Right kidney (tissue), 1 donor: Measurements from ENCODE around the gene APBB1.

Experiments used
- DNase-seq: peaks from one replicate; pipeline ENCODE4 v3.0.0-alpha.2; 2016

The APBB1 gene

DNA sequence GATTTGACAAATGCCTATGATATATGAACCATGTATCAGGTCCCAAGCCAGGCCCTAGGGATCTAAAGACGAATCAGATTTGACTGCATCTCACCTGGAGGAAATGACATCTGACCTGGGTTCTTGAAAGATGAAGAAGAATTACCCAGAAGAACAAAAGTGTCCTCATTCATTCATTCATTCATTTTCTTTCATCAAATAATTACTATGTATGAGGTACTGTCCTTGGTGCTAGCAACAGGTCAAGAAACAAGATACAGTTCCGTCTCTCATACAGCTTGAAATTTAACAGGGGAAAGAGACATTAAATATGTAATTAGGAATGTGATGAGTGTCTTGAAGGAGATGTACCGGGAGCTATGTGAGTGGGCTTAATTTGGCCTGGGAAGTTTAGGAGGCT is 1.8 kb upstream of the APBB1 start:
- no peak for DNase-seq

DNA sequence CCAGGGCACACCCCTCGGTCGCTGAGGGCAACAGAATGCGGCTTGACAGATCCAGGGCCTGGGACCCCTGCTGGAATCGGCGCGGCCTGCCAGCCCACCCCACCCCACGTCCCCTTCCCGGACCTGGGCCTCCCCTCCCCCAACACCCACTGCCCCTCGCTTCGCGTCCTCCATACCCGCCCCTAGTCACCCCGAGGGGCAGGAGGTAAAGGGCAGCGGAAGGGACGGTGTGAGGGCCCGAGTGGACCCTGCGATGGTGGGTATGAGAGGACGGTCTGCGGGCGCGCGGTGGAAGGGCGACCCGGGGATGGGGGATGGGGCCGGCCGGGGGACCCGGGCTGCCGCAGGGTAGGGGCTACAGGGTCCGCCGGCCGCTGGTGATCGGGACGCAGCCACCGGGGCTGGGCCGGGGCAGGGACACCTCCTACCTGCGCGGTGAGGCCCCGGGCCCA is 311 bp downstream of the APBB1 start:
- DNase-seq: no peak

DNA sequence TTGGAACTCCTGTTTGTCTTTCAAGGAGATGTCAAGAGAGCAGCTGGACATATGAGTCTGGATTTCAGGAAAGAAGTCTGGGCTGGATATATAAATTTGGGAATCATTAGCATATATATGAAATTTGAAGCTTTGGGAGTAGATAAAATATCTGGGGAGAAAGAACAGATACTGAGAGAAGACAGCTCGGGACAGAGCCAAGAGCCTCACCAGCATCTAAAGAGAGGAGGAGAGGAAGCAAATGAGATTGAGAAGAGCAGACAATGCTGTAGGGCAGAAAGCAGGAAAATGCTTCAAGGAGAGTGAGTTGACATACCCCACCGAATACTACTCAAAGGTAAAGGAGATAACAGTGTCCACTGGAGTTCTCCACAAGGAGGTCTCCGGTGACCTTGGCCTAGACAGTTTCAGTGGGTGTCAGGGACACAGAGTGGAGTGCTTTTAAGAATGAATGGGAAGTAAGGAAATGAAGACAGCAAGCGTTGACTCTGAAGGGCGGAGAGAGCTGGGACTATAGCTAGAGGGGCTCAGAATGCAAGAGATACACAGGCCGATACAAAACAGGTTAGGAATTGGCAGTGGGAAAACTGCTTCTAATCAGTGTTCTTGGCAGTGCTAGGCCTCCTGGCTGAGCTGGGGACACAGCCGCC is 862 bp downstream of the APBB1 start:
- peak; percentile 48 for DNase-seq

DNA sequence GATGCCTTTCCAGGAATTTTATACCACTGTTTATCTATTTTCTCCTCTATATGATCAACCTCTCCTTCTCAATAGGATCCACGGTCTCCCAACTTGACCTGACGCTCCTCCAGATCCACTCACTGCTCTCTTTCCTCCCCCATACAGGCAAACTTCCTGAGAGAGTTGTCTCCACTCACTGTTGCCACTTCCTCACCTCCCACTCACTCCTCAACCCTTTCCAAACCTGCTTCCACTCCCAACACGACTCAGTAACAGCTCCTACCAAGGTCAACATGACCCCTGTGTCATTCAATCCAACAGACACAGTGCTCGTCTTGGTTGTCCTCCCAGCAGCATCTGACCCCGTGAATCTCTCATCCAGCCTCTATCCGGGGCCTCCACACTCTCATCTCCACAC is 3.1 kb downstream of the APBB1 start:
- DNase-seq: no peak

DNA sequence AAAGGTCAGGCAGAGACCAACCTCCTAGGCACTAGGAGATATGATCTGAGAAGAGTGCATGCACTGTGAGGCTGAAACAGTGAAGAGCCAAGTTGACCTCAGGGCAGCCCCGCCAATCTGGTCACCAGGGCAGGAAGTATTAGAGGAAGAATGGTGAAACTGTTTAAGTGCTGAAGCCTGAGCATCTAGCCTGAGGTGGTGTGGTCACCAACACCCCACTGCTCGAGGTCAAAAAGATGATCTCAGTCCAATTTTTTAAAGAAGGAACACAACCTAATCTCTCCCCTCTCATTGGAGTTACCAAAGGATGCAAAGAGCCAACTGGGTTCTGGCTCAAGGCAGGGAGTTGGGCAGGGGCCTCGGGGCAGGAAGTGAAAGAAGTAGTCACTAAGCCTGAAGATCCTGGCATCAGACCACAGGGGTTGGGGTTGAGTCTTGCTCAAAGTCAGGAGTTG is 4.0 kb downstream of the APBB1 start:
- no peak for DNase-seq

DNA sequence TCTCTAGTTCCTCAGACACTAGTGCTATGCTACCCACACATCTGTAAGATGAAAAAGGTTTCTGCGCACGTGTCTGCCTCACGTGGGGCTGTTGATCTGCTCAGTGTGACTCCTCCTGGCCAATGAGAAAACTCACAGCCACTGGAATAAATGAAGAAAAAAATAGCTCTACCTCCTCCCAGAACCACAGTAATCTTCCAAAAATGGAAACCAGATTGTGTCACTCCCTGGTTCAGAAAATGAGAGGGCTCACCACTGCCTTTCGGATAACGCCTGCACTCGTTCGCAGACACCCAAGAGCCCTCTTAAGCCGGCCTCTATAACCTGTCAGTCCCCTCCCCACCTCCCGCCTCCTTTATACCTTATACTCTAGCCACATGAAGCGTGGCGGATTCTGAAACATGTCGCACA is 5.1 kb downstream of the APBB1 start:
- no peak for DNase-seq

DNA sequence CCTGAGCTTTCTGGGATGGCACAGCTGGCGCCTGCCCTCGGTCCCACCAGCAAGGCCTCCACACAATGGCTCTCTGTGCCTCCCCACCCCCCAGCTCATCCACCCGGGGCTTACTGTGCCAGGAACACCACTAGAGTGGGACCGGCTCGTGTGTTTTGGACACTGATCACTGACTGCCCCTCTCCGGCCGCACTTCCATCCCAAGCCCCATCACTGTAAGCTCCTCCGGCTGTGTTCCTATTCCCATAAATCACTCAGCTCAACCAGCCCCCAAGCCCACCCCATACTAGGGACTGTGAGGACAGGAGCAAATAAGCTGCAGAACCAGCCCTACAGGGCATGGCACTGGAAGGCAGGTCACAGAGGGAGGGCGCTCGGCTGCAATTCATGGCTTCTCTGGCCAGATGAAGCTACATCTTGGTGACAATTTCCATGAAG is 7.3 kb downstream of the APBB1 start:
- DNase-seq: no peak

DNA sequence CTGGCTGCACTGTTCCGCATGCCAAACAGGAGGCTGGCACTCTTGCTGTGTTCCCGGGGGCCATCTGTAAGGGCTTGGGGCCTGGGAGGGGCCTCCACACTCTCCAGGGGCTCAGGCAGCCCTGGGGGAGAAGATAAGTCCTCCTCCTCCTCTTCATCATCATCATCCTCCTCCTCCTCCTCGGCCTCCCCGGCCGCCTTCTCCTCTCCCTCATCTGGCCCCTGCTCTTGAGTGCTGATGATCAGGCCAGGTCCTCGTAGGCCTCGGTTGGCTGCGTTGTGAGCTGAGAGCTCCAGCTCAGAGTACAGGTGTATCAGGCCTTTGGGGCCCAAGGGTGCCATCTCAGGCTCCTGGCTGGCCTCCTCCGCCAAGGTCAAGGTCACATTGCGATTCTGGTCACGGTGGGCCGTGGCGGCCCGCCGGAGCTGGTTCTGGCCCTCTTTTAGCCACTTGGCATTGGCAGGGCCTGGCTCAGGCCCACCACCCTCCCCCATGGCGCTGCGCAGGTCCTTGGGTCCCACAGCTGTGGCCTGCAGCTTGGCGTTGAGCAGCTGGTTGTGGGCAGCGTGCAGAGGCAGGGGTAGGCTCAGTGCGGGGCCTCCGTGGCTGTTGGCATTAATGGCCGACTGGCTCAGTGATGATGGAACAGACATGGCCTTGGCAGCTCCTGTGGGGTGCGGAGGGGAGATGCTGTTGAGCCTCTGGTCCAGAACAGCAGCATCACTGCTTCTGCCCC is 8.0 kb downstream of the APBB1 start:
- DNase-seq: no peak

DNA sequence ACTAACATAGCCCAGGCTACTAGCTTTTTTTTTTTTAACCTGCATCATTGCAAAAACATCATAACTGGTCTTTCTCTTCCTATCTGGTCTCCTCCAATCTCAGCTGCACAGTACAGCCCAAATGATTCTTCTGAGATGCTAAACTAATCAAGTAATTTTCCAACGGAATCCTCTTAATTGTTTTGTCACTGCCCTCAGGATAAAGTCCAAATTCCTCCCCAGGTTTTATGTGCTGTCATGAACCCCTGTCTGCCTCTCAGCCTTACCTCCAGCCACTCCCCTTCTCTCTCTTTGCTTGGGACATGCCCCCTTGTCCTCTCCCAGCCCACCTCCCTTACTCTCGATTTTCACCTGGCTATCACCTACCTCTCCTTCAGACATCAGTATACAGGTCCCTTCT is 12.5 kb downstream of the APBB1 start:
- DNase-seq: no peak

DNA sequence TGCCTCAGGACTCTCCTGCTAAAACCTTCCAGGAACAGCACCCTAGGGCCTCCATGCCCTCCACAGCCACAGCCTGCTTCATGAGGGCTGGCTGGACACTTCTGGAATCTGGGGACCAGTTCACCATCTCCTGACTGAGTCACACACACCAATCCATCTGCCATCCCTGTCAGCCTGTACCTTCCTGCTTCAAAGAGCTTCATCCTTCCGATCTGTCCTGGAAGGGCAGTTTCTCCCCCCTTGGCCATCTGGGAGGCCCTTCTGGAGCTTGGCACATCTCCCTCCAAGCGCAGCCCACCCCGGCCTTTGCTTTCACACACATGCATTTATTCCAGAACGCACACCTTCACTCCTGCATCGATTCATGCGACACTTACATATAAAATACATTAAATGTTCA is 13.0 kb downstream of the APBB1 start:
- no peak for DNase-seq

DNA sequence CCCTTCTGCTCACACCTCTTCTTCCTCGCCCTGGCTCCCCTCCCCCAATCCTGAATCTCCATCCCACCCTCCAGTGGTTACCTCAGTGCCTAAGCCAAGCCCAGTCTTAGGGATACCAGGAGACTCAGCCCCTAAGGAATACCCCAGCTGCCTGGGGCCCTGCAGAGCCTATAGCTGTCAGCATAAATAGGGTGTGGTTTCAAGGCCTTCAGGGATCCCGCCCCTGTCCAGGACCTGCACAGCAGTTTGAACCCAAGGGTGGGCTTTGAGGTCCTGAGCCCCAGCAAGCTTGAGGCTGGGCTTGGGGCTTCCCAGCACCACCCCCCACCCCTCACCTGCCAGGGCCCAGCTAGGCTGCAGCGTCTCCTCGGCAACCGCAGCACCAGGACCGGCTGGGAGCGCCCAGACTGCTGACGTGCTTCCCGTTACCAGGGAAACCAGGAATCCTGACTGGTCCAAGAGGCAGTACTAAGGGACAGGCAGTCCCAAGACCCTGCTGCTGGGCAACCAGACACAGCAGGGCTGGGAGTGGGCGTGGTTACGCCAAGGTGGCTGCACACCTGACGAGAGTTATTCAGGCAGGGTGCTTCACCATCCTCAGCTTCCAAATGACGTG is 13.7 kb downstream of the APBB1 start:
- DNase-seq: peak; percentile 15

DNA sequence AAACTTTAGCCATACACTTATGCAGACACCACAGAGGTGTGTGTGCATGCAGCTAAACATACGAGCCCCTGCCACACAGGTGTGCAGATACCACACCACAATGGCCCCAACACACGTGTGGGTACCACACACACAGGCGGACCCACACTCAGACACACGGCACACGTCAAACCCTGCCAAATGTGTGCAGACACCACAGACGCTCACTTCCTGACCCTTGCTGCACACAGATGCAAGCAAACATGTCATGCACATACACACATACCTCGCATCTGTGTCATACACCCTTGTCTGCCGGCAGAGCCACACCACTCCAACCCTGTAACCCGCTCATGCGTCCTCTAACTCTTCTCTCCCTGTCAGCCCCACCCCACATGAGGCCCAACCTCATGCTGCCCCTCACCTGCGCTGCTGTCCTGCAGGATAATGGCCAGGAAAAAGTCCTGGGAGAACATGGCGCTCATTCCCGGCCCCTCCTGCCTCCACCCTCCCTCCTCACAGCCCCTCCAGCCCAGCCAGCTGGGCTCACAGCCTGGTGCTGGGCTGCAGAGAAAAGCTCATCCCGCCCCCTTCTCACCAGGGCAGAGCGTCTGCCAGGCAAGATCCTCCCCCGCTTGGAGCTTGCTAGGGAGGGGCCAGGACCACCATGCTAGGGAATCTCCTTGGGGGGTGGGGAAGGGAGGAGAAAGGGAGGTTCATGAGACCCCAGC is 14.4 kb downstream of the APBB1 start:
- DNase-seq: peak; percentile 18

DNA sequence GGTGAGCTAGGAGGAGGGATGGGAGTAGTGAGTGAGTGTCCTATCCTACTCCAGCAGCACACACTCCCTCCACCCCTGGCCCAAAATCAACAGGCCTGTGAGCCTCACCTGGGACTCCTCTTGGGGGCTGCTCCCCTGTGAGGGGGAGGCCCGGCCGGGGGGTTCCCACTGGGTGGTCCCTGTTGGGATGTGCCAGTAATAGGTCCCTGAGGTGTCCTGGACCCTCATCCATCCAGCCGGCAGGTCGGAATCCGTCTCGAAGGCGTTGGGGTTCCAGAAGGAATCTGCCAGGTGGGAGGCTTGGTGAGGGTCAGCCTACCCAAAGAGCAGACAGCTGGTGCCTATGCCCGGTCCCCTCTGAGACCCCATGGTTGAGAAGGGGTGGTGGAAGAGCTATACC is 15.4 kb downstream of the APBB1 start:
- no peak for DNase-seq

DNA sequence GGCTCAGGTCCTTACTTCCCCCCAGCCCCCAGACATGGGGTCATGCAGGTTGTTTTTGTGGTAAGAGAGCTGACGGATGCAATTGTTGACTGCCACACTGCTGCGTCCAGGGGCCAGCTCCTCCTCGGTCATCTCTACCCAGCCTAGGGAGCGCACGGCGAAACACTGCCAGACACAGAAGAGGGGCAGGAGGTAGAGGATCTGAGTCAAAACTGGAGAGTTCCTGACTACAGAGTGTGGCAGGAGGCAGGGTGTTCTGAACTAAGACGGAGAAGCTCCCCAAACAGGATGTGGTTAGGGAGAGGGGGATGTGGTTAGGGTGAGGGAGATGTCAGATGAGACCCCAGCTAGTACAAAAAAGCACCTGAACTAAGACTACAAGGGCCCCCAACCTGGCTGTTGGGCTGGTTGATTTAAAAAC is 16.3 kb downstream of the APBB1 start:
- no peak for DNase-seq

DNA sequence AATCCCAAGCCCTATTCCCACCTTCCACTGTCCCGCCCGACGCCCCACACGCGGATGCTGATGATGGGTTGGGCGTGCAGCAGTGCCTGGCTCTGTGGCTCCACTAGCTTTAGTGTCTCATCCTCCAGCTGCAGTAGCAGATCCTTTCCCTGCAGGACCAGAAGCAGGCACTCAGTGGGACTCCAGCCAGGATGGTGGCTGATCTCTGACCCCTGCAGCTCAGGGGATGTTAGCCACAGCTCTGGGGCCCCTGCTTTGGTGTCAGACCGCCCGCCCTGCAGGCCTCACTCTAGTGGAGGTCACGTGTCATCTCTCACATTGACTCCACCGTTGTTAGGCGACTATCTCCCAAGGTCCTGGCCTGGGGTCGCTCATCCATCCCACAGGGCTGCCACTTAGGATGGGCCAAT is 16.8 kb downstream of the APBB1 start:
- DNase-seq: no peak

DNA sequence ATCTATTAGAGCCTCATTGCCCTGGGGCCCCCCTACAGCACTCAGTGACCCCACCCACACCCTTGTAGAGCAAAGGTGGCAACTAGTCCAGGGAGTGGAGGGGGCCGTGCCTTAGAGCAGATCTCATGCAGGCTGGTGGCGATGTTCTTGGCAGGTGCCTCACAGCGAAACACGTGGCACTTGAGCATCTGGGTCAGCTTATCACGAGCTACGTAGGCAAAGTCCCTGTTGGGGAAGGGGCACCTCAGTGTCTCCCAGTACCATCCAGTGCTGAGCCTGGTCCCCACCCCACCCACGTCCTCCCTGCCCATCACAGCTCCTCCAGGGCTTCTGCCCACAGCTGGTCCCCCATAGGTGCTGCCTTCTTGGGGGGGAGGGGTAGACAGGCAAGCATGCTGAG is 17.4 kb downstream of the APBB1 start:
- no peak for DNase-seq

DNA sequence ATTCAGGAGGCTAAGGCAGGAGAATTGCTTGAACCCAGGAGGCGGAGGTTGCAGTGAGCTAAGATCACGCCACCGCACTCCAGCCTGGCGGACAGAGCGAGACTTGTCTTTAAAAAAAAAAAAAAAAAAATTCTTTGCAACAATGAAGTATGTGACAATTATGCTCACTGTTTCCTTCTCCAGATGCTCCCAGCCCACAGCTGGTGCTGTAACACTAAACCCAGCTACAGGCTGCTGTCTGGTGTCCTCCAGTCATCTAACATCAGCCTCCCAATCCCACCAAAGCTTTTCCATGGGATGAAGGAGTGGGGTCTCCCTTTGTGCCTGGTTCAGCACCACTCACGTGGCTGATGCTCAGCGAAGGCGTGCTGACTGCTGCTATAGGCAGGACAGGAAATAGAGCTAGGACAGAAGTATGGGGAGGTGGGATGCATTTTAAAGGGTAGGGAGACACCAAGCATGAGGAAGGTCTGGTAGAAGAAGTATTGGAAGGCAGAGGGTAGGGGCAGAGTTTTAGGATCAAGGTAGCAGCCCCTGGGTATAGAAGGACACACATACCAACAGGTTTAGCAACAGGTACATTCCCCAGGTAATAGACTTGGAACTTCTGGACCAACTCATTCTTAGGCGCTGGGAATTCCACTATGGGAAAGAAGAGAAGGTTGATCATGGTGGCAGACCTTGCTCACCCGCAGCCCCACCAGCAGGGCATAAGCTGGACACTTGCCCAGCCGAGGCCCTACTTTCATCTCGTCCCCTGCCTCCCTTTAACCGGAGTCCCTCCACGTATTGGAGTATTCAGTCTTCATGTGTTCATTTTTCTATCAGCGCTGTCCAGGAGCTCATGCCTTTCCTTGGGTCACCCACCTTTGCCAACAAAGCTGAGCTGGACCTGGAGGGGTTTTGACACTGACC is 18.2 kb downstream of the APBB1 start:
- DNase-seq: no peak

DNA sequence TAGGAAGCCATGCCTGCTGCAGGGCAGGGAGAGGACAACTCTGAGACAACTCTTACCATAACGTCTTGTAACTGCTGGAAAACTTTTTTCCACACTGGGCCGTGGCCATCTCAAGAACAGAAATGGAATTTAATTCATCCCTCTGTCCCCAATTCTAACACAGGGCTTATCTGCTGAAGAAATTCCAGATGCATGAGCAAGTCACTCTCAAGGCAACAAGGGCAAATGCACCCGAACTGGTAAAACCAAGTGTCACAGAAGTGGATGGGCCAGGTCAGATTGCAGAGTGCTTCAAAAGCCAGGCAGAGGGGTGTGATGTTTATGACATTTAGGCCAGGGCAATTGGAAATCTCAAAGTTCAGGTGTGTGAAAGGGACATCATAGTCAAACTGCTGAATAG is 21.3 kb downstream of the APBB1 start:
- DNase-seq: no peak

DNA sequence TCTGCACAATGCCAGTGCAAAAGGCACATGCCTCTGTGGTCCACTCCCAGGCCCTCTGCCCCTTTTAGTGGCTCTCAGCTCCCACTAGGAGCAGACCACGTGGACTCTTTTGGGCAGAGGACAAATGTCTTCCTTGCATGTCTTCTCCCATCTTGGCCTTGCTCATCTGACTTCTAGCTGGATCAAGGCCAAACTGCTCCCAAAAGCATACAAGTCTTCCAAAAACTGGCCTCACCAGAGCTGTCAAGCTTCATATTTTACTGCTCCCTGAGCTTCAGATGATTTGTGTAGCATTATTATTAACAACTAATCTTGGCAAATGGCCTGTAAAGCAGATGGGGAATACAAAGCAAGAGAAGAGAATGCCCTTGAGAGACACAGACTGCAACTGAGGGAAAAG is 21.7 kb downstream of the APBB1 start:
- no peak for DNase-seq

DNA sequence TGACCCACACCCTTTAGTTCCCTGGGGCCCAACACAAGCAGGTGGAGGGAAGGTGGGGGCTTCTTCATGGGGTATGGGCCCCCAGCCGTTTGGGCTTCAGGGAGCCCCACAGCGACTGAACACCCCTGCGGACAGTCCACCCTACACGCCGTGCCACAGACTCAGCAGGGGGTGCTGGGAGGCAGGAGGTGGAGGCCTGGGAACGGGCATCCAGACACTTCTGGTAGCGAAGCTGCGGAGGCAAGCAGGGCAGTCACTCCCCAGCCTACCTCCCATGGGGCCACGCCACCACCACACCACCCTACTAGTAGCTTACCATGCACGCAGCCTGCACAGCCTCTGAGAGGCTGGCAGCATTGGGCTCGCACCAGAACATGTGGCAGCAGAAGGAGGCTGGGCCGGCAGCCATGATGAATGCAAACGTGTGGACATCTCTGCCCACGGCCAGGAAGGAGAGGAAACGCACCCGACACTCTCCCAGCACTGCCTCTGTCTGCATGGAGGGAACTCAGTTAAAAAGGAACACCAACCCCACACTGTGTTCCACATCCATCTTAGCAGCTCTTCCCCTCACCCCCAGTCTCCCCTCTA is 23.3 kb downstream of the APBB1 start:
- no peak for DNase-seq

DNA sequence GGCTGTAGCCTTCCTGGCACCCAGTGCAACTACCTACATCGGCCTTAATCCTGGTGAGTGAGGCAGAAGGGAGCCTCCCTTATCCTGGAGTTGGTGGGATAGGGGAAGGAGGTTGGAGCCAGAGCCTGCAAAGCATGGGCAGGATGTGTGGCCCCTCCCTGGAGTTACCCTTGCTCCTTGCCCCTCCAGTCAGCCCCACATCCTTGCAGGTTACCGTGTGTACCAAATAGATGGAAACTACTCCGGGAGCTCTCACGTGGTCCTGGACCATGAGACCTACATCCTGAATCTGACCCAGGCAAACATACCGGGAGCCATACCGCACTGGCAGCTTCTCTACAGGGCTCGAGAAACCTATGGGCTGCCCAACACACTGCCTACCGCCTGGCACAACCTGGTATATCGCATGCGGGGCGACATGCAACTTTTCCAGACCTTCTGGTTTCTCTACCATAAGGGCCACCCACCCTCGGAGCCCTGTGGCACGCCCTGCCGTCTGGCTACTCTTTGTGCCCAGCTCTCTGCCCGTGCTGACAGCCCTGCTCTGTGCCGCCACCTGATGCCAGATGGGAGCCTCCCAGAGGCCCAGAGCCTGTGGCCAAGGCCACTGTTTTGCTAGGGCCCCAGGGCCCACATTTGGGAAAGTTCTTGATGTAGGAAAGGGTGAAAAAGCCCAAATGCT is 24.8 kb downstream of the APBB1 start:
- DNase-seq: no peak
